Smooth muscle cell (in vitro differentiated cells): Measurements from ENCODE around the gene CPA4. TPM values are rescaled to one million over a fixed set of nuclear protein-coding genes. Genes with fewer than 3 reads are reported as not detected.

Experiments
- DNase-seq: peaks from one replicate; lab custom pipeline; 2025; ENCODE audit not compliant: unreplicated experiment; lab: John Stamatoyannopoulos, UW
- H2AFZ ChIP-seq: fragments of 200-600 bp; sonication (generic); 2 replicates; pipeline ENCODE4 v1.6.0; 2016; ENCODE audit warnings: antibody characterized with exemption, low read depth, mild to moderate bottlenecking
- H3F3A ChIP-seq: fragments of 200-600 bp; sonication (generic); 2 replicates; pipeline ENCODE4 v1.6.0; 2017; ENCODE audit warnings: antibody characterized with exemption, low read depth
- H3K27ac ChIP-seq: fragments of 200-600 bp; sonication (generic); 2 replicates; pipeline ENCODE4 v1.5.1; 2016; ENCODE audit warnings: low read depth, mild to moderate bottlenecking
- H3K27me3 ChIP-seq: fragments of 200-600 bp; sonication (generic); 2 replicates; pipeline ENCODE4 v1.6.1; 2016; ENCODE audit warnings: low read depth, mild to moderate bottlenecking
- H3K36me3 ChIP-seq: fragments of 200-600 bp; sonication (generic); 2 replicates; pipeline ENCODE4 v1.5.1; 2016; ENCODE audit warnings: low read depth
- H3K4me1 ChIP-seq: fragments of 200-600 bp; sonication (generic); 2 replicates; pipeline ENCODE4 v1.5.1; 2016; ENCODE audit warnings: low read depth
- H3K4me2 ChIP-seq: fragments of 200-600 bp; sonication (generic); 2 replicates; pipeline ENCODE4 v1.6.0; 2016; ENCODE audit warnings: mild to moderate bottlenecking
- H3K4me3 ChIP-seq: fragments of 200-600 bp; sonication (generic); 2 replicates; pipeline ENCODE4 v1.5.1; 2016; ENCODE audit warnings: mild to moderate bottlenecking
- H3K79me2 ChIP-seq: fragments of 200-600 bp; sonication (generic); 2 replicates; pipeline ENCODE4 v1.6.0; 2016; ENCODE audit warnings: low read depth, mild to moderate bottlenecking
- H3K9ac ChIP-seq: fragments of 200-600 bp; sonication (generic); 2 replicates; pipeline ENCODE4 v1.6.0; 2016; ENCODE audit warnings: low read depth
- H3K9me3 ChIP-seq: fragments of 200-600 bp; sonication (generic); replicated peaks from 2 replicates; pipeline ENCODE4 v1.5.1; 2016; ENCODE audit warnings: low read depth
- H4K20me1 ChIP-seq: fragments of 200-600 bp; sonication (generic); 2 replicates; pipeline ENCODE4 v1.6.0; 2016; ENCODE audit warnings: low read depth
- WGBS: methylation state at CpG from one replicate; pipeline ENCODE4 v1.1.7; 2016; ENCODE audit warnings: low lambda C conversion rate; 5-methylcytosine and 5-hydroxymethylcytosine counted together
- polyA plus RNA-seq: library from polyadenylated mRNA; unstranded; fragments of >200 nt; fragmentation: Nextera tagmentation; extraction: Ambion mirVana; gene quantifications from 2 replicates; pipeline ENCODE4 v1.2.1, GENCODE V29; 2016
- total RNA-seq: library from RNA; depleted of rRNA; stranded (reverse); fragments of >200 nt; gene quantifications from 2 replicates; pipeline ENCODE4 v1.2.3, GENCODE V29; 2014
- TF ChIP-seq, protein P1 (sequence below): fragments of 200-600 bp; sonication (generic); IDR thresholded peaks from 2 replicates; pipeline ENCODE4 v1.5.1; 2017; ENCODE audit warnings: borderline replicate concordance, mild to moderate bottlenecking, antibody characterized with exemption; ENCODE audit not compliant: insufficient read depth, poor library complexity, severe bottlenecking

Gene CPA4
- total and polyA plus RNA-seq, 2 experiments from 2014 or later: 8.8 to 12.3 TPM

DNA sequence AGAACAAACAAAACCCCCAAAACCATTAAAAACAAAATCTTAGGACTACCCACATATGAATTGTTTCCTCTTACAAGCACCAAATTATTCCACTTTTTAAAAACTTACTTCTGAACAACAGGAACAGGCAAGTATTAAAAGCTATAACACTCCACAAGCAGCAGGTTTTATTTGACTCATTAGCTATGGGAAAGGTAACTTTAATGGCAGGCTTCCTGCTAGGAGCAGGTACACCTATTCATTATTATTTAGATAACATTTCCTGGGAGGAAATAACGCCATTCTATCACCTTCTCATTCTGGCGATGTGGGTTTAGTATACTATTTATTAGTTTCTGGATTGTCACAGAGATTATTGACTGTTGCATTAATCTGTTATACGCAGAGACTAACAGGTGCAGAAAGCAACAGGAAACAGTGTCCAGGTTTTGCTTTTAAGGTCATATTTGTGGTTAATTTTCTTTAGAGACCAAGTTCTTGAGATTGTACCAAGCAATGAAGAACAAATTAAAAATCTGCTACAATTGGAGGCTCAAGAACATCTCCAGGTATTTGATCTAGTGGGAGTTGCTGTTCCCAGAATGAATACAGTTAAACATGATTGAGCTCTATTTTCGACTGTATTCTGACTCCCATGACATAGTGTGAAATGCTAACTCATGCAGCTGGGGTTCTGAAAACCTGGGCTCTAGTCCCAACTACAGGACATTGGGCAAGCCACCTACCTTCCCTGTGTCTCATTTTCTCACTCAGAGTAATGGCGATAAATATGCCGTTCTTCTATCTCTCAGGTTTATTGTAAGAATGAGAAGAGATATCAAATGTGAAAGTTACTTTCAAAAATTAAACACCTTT, 24.3 kb upstream of the CPA4 start:
- no peak overlapping the region for H3K4me2 ChIP-seq
- 92% methylated on average over 6 of the region's 6 CpGs for WGBS
- TF ChIP-seq, protein P1, sequence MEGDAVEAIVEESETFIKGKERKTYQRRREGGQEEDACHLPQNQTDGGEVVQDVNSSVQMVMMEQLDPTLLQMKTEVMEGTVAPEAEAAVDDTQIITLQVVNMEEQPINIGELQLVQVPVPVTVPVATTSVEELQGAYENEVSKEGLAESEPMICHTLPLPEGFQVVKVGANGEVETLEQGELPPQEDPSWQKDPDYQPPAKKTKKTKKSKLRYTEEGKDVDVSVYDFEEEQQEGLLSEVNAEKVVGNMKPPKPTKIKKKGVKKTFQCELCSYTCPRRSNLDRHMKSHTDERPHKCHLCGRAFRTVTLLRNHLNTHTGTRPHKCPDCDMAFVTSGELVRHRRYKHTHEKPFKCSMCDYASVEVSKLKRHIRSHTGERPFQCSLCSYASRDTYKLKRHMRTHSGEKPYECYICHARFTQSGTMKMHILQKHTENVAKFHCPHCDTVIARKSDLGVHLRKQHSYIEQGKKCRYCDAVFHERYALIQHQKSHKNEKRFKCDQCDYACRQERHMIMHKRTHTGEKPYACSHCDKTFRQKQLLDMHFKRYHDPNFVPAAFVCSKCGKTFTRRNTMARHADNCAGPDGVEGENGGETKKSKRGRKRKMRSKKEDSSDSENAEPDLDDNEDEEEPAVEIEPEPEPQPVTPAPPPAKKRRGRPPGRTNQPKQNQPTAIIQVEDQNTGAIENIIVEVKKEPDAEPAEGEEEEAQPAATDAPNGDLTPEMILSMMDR: no peak

DNA sequence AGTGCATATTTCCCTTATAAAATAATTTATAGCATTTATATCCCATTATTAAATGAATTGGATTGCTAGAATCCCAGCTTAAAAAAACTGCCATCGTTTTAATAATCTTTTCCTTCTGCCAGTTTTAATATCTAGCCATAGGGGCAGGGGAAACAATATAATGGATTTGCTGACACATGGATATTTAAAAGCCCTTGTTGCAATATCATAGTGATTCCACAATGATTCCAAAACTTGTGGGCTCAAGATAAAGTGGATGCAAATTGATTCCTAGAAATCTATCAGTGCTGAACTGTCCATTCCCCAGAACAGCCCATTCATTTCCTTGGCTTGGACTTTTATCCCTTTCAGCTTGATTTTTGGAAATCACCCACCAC, 23.7 kb upstream of the CPA4 start:
- H3F3A ChIP-seq: peaks cover 16% of the 10 kb centered on the region

More for the DNA sequence above, 24.3 kb upstream of the CPA4 start:
- no peaks in the 10 kb centered on the region for H3K36me3 ChIP-seq
- H3K79me2 ChIP-seq: no peaks in the 10 kb centered on the region
- DNase-seq: no peak
- H3K27me3 ChIP-seq: no peaks in the 10 kb centered on the region
- no peak overlapping the region for H3K9ac ChIP-seq
- peaks cover 30% of the 10 kb centered on the region for H3K4me1 ChIP-seq
- H3K4me3 ChIP-seq: peak overlapping the region; percentile 11
- no peak overlapping the region for H3K27ac ChIP-seq
- H3K9me3 ChIP-seq: no peaks in the 10 kb centered on the region
- H3F3A ChIP-seq: peaks cover 9% of the 10 kb centered on the region
- no peaks in the 10 kb centered on the region for H4K20me1 ChIP-seq
- H2AFZ ChIP-seq: no peak overlapping the region

DNA sequence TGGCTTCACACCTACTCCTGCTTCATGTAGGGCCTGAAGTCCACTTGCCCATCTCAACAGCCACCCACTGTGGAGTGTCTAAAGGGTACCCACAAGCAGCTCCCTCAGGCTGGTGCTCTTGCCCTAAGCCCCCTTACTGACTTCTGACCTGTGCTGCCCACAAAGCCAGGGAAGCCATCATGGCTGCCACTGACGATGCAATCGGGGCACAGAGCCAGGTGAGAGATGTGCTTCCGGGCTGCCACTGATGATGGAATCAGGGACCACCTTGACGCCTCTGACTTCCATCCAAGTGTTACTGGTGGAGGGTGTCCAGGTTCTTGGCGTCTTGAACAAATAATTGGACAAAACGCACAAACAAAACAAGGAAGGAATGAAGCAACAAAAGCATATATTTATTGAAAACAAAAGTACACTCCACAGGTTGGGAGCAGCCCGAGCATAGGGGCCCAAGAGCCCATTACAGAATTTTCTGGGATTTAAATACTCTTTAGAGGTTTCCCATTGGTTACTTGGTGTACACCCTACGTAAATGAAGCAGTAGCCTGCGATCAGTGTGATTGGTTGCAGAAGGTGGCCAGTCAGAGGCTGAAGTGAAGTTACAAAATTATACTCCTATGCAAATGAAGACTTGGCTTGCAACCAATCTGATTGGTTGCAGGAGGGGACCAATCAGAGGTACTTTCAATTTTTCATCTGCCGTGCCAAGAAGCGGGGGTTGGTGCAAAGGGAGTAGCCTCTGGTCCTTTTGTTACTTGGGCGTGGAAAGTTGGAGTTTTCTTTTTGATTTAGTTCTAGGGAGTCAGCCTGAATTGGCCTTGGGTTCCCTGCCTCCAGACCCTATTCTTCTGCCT, 21.8 kb upstream of the CPA4 start:
- Histone ChIP-seq H3K27ac (no peak overlapping the region), H3K9me3 (no peaks in the 10 kb centered on the region), H3K9ac (no peak overlapping the region), H2AFZ (peak overlapping the region; percentile 84), H3K79me2 (no peaks in the 10 kb centered on the region), H4K20me1 (no peaks in the 10 kb centered on the region), H3F3A (peaks cover 24% of the 10 kb centered on the region), H3K4me3 (no peak overlapping the region), H3K4me1 (peaks cover 44% of the 10 kb centered on the region), H3K27me3 (no peaks in the 10 kb centered on the region), H3K36me3 (no peaks in the 10 kb centered on the region), H3K4me2 (no peak overlapping the region)
- no peak for DNase-seq
- 88% methylated on average over 12 of the region's 12 CpGs for WGBS
- TF ChIP-seq, protein P1: no peak

More for the DNA sequence above, 23.7 kb upstream of the CPA4 start:
- Histone ChIP-seq H3K36me3 (no peaks in the 10 kb centered on the region), H3K4me2 (no peak overlapping the region), H3K9me3 (no peaks in the 10 kb centered on the region), H3K9ac (no peak overlapping the region), H3K4me3 (no peak overlapping the region), H4K20me1 (no peaks in the 10 kb centered on the region), H3K27me3 (no peaks in the 10 kb centered on the region), H3K4me1 (peaks cover 30% of the 10 kb centered on the region), H3K79me2 (no peaks in the 10 kb centered on the region), H2AFZ (no peak overlapping the region), H3K27ac (no peak overlapping the region)
- DNase-seq: no peak
- TF ChIP-seq, protein P1: no peak
- 88% methylated on average over 1 of the region's 1 CpG for WGBS
